ENCODE data around the gene MYOT. TPM values are rescaled to one million over a fixed set of nuclear protein-coding genes. Genes with fewer than 3 reads are reported as not detected.

MYOT gene
- total RNA-seq, 1 donor: not detected

GRCh38 chr5:137921931-137922330 lies 54.3 kb downstream of the MYOT start:
- no peak overlapping the region for H3K4me3 ChIP-seq (ENCODE audit: low read depth, low read length)
- peak; percentile 70 for DNase-seq (ENCODE audit: low read depth)
- no peak for TF ChIP-seq CTCF (IDR thresholded peaks at IDR 0.05; ENCODE audit: insufficient read depth, low read depth, low read length)

GRCh38 chr5:137923856-137924255 lies 56.2 kb downstream of the MYOT start:
- no peak overlapping the region for H3K4me3 ChIP-seq (ENCODE audit: low read depth, low read length)
- peak; percentile 45 for DNase-seq (ENCODE audit: low read depth)

GRCh38 chr5:137932800-137933199 lies 65.1 kb downstream of the MYOT start:
- H3K4me3 ChIP-seq (ENCODE audit: low read depth, low read length): no peak overlapping the region
- DNase-seq (ENCODE audit: low read depth): no peak
- TF ChIP-seq CTCF (IDR thresholded peaks at IDR 0.05; ENCODE audit: insufficient read depth, low read depth, low read length): no peak

More at GRCh38 chr5:137923856-137924255, 56.2 kb downstream of the MYOT start:
- peak; percentile 32 for TF ChIP-seq CTCF (IDR thresholded peaks at IDR 0.05; ENCODE audit: insufficient read depth, low read depth, low read length)

- DNase-seq (ENCODE audit: low read depth): peak; percentile 13
- TF ChIP-seq CTCF (IDR thresholded peaks at IDR 0.05; ENCODE audit: insufficient read depth, low read depth, low read length): no peak
- no peak overlapping the region for H3K4me3 ChIP-seq (ENCODE audit: low read depth, low read length)
Observed at GRCh38 chr5:137933491-137933911, 65.8 kb downstream of the MYOT start.

- no peak overlapping the region for H3K4me3 ChIP-seq (ENCODE audit: low read depth, low read length)
- TF ChIP-seq CTCF (IDR thresholded peaks at IDR 0.05; ENCODE audit: insufficient read depth, low read depth, low read length): no peak
Observed at GRCh38 chr5:137935190-137935589, 67.5 kb downstream of the MYOT start.

GRCh38 chr5:137935694-137936093 lies 68.0 kb downstream of the MYOT start:
- no peak for TF ChIP-seq CTCF (IDR thresholded peaks at IDR 0.05; ENCODE audit: insufficient read depth, low read depth, low read length)
- no peak for DNase-seq (ENCODE audit: low read depth)

More at GRCh38 chr5:137935190-137935589, 67.5 kb downstream of the MYOT start:
- DNase-seq (ENCODE audit: low read depth): no peak

More at GRCh38 chr5:137935694-137936093, 68.0 kb downstream of the MYOT start:
- H3K4me3 ChIP-seq (ENCODE audit: low read depth, low read length): no peak overlapping the region

Other genes with a start within 250 kb of the MYOT start
- gene KLHL3, start 131.8 kb upstream of the MYOT start, total RNA-seq: 1.9 and 3.0 TPM in 2 replicates
- 16.8 and 18.1 TPM in 2 replicates for gene HNRNPA0, start 113.5 kb upstream of the MYOT start, total RNA-seq
- not detected in 2 replicates for gene PKD2L2, start 21.6 kb downstream of the MYOT start, total RNA-seq
- gene FAM13B, start 165.2 kb downstream of the MYOT start, total RNA-seq: 24.5 and 43.2 TPM in 2 replicates
- gene WNT8A, start 216.2 kb downstream of the MYOT start, total RNA-seq: not detected in 2 replicates

All from fibroblast of villous mesenchyme (primary cell).